Esophagus squamous epithelium (tissue), 5 donors: ENCODE data around the gene CEP112. TPM values are rescaled to one million over a fixed set of nuclear protein-coding genes. Genes with fewer than 3 reads are reported as not detected.

Experiments
- DNase-seq: peaks from one replicate; lab custom pipeline; 2025; lab: John Stamatoyannopoulos, UW
- H3K27ac ChIP-seq, 4 donors: fragments of 200-600 bp; sonication (generic); one replicate each; pipeline ENCODE4 v1.5.1; 2016 to 2019; ENCODE audit warnings: mild to moderate bottlenecking in 1 of 4
- H3K27me3 ChIP-seq, 4 donors: fragments of 200-600 bp; sonication (generic); 1 replicate in 3 of 4; 2 replicates in 1 of 4; pipeline versions ENCODE4 v1.5.1 to v1.6.0; 2017 to 2021; ENCODE audit warnings: antibody characterized with exemption in 1 of 4
- H3K36me3 ChIP-seq, 3 donors: fragments of 200-600 bp; sonication (generic); one replicate each; pipeline ENCODE4 v1.5.1; 2016 to 2019
- H3K4me1 ChIP-seq, 3 donors: fragments of 200-600 bp; sonication (generic); one replicate each; pipeline ENCODE4 v1.5.1; 2017 to 2019
- H3K4me3 ChIP-seq, 4 donors: fragments of 200-600 bp; sonication (generic); 1 replicate in 3 of 4; 2 replicates in 1 of 4; pipeline ENCODE4 v1.5.1; 2016 to 2019; ENCODE audit warnings: mild to moderate bottlenecking in 2 of 4, moderate library complexity in 1 of 4
- H3K9me3 ChIP-seq, 3 donors: fragments of 200-600 bp; sonication (generic); one replicate each; pipeline ENCODE4 v1.5.1; 2016 to 2019
- POLR2A ChIP-seq, 4 donors: fragments of 450-650 bp; IDR thresholded peaks; one replicate each; pipeline ENCODE4 v1.6.1; 2017; ENCODE audit warnings: antibody characterized with exemption in 4 of 4, mild to moderate bottlenecking in 4 of 4, moderate library complexity in 3 of 4
- WGBS, 2 donors: methylation state at CpG; one replicate each; pipeline ENCODE4 v1.1.5; 2018; 5-methylcytosine and 5-hydroxymethylcytosine counted together
- intact Hi-C: fragments of 100-400 bp; cut with DNase I; formaldehyde crosslinking; loops from one replicate; pipeline ENCODE4 v1.15.0; 2022
- total RNA-seq, 4 donors: library from RNA; depleted of rRNA; stranded (reverse); fragments of >200 nt; gene quantifications; one replicate each; pipeline ENCODE4 v1.1.0, GENCODE V29; 2016
- TF ChIP-seq, protein P1 (sequence below), 6 experiments: fragments of 450-650 bp in 4 of 6; fragments of 200-600 bp in 2 of 6; sonication (generic) in 2 of 6; IDR thresholded peaks; one replicate each; pipeline ENCODE4 v1.5.1; 2016 to 2019; ENCODE audit warnings: antibody characterized with exemption in 6 of 6, mild to moderate bottlenecking in 4 of 6, moderate library complexity in 4 of 6
- donor health status: DM: yes; HTN: yes; CAD: no.

The CEP112 gene
- total RNA-seq, 4 donors from 2014 or later, result 2.5 to 10.9 (median 6.4) TPM

GRCh38 chr17:65963179-65963578, 228.8 kb downstream of the CEP112 start:
- Histone ChIP-seq H3K36me3 (peaks cover 0 to 13% (median 0%) of the 10 kb centered on the region in 3 donors), H3K4me3 (no peak overlapping the region), H3K4me1 (no peaks in the 10 kb centered on the region), H3K9me3 (peaks cover 0 to 4% (median 0%) of the 10 kb centered on the region in 3 donors), H3K27me3 (no peaks in the 10 kb centered on the region), H3K27ac (no peak overlapping the region)
- intact Hi-C loops, result no loop called here
- 79 to 87% methylated on average over 3 of the region's 3 CpGs for WGBS, 2 donors
- TF ChIP-seq, protein P1, sequence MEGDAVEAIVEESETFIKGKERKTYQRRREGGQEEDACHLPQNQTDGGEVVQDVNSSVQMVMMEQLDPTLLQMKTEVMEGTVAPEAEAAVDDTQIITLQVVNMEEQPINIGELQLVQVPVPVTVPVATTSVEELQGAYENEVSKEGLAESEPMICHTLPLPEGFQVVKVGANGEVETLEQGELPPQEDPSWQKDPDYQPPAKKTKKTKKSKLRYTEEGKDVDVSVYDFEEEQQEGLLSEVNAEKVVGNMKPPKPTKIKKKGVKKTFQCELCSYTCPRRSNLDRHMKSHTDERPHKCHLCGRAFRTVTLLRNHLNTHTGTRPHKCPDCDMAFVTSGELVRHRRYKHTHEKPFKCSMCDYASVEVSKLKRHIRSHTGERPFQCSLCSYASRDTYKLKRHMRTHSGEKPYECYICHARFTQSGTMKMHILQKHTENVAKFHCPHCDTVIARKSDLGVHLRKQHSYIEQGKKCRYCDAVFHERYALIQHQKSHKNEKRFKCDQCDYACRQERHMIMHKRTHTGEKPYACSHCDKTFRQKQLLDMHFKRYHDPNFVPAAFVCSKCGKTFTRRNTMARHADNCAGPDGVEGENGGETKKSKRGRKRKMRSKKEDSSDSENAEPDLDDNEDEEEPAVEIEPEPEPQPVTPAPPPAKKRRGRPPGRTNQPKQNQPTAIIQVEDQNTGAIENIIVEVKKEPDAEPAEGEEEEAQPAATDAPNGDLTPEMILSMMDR (IDR thresholded peaks at IDR 0.05), result no peak
- no peak for TF ChIP-seq POLR2A (IDR thresholded peaks at IDR 0.05)
- DNase-seq, result no peak

GRCh38 chr17:65959630-65960029, 232.3 kb downstream of the CEP112 start:
- Histone ChIP-seq H3K36me3 (peaks cover 0 to 13% (median 0%) of the 10 kb centered on the region in 3 donors), H3K27me3 (no peaks in the 10 kb centered on the region), H3K27ac (no peak overlapping the region), H3K4me1 (no peaks in the 10 kb centered on the region), H3K4me3 (no peak overlapping the region), H3K9me3 (peaks cover 0 to 4% (median 0%) of the 10 kb centered on the region in 3 donors)
- no peak for TF ChIP-seq POLR2A (IDR thresholded peaks at IDR 0.05)
- TF ChIP-seq, protein P1 (IDR thresholded peaks at IDR 0.05), result no peak
- 78 to 100% methylated on average over 1 to 3 of the region's 3 CpGs for WGBS, 2 donors
- intact Hi-C loops, result no loop called here
- no peak for DNase-seq

DNA sequence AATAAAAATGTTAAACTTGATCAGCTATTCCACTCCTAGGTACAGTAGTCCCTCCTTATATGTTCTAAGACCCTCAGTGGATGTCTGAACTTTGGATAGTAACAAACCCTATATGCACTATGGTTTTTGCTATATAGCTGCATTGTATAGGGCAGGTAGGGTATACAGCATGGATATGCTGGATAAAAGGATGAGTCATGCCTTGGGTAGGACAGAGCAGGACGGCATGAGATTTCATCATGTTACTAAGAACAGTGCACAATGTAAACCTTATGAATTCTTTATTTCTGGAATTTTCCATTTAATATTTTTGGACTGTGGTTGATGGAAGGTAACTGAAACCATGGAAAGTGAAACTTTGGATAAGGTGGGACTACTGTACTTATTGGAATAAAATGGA, 235.1 kb downstream of the CEP112 start:
- TF ChIP-seq POLR2A (IDR thresholded peaks at IDR 0.05), result no peak
- TF ChIP-seq, protein P1 (IDR thresholded peaks at IDR 0.05), result no peak
- H3K9me3 ChIP-seq, result peaks cover 0 to 4% (median 0%) of the 10 kb centered on the region in 3 donors
- no peak for DNase-seq
- H3K4me3 ChIP-seq, result no peak overlapping the region
- intact Hi-C loops, result no loop called here
- no peaks in the 10 kb centered on the region for H3K4me1 ChIP-seq
- no peaks in the 10 kb centered on the region for H3K27me3 ChIP-seq
- H3K27ac ChIP-seq, result no peak overlapping the region
- WGBS, 2 donors, result 45 to 55% methylated on average over 1 of the region's 1 CpG
- peaks cover 0 to 13% (median 0%) of the 10 kb centered on the region in 3 donors for H3K36me3 ChIP-seq

GRCh38 chr17:65954148-65954449, 237.8 kb downstream of the CEP112 start:
- H3K4me3 ChIP-seq, result no peak overlapping the region
- intact Hi-C loops, result no loop called here
- 0 to 86% methylated on average over 1 to 2 of the region's 2 CpGs for whole genome bisulfite sequencing, 2 donors
- no peaks in the 10 kb centered on the region for H3K4me1 ChIP-seq
- H3K9me3 ChIP-seq, result peaks cover 0 to 4% (median 0%) of the 10 kb centered on the region in 3 donors
- no peak for TF ChIP-seq POLR2A (IDR thresholded peaks at IDR 0.05)
- TF ChIP-seq, protein P1 (IDR thresholded peaks at IDR 0.05), result no peak
- no peak overlapping the region for H3K27ac ChIP-seq
- H3K27me3 ChIP-seq, result no peaks in the 10 kb centered on the region
- DNase-seq, result no peak
- peaks cover 0 to 7% (median 0%) of the 10 kb centered on the region in 3 donors for H3K36me3 ChIP-seq

GRCh38 chr17:65953316-65954147, 238.4 kb downstream of the CEP112 start:
- Histone ChIP-seq H3K36me3 (peaks cover 0 to under 1% (median 0%) of the 10 kb centered on the region in 3 donors), H3K27ac (no peak overlapping the region), H3K4me1 (no peaks in the 10 kb centered on the region), H3K27me3 (no peaks in the 10 kb centered on the region), H3K9me3 (no peaks in the 10 kb centered on the region), H3K4me3 (no peak overlapping the region)
- DNase-seq, result no peak
- TF ChIP-seq, protein P1 (IDR thresholded peaks at IDR 0.05), result no peak
- TF ChIP-seq POLR2A (IDR thresholded peaks at IDR 0.05), result no peak
- intact Hi-C loops, result no loop called here
- 85 to 94% methylated on average over 8 to 9 of the region's 11 CpGs for WGBS, 2 donors
